GM21360 (cell line): ENCODE results near the gene SAMD3.
"Not testable (repeated sequence)": the region's sequence is repeated elsewhere in the genome, so short reads cannot be mapped to it uniquely, and the experiment has no call there.

Experiments used
- ATAC-seq: cut with Tn5 transposase; IDR thresholded peaks from one replicate; pipeline ENCODE4 v1.9.1; 2021; ENCODE audit warnings: mild to moderate bottlenecking, moderate library complexity; ENCODE audit not compliant: unreplicated experiment

The SAMD3 gene

GRCh38 chr6:130222775-130223174 lies at the start of gene SAMD3:
SAMD3 (minus strand) TSS chr6:130222951; CDS start chr6:130215273, 7,678 bp downstream.
- no peak for ATAC-seq

- peak; percentile 62 for ATAC-seq
These were observed 47.4 kb upstream of the SAMD3 start for GRCh38 chr6:130269969-130270635.

- not testable (repeated sequence) for ATAC-seq
These were observed 42.8 kb upstream of the SAMD3 start for GRCh38 chr6:130265553-130265952.

- no peak for ATAC-seq
These were observed 39.3 kb upstream of the SAMD3 start for GRCh38 chr6:130262008-130262407.

GRCh38 chr6:130261558-130261957 lies 38.8 kb upstream of the SAMD3 start:
- ATAC-seq, result not testable (repeated sequence)

GRCh38 chr6:130260614-130261241 lies 38.0 kb upstream of the SAMD3 start:
- ATAC-seq, result peak; percentile 32

- peak; percentile 62 for ATAC-seq
These were observed 37.3 kb upstream of the SAMD3 start for GRCh38 chr6:130260050-130260462.

GRCh38 chr6:130259557-130259956 lies 36.8 kb upstream of the SAMD3 start:
- peak; percentile 14 for ATAC-seq

GRCh38 chr6:130259140-130259539 lies 36.4 kb upstream of the SAMD3 start:
- no peak for ATAC-seq

- no peak for ATAC-seq
These were observed 29.9 kb upstream of the SAMD3 start for GRCh38 chr6:130252527-130253237.

- no peak for ATAC-seq
These were observed 22.5 kb upstream of the SAMD3 start for GRCh38 chr6:130245267-130245666.

- no peak for ATAC-seq
These were observed 22.0 kb upstream of the SAMD3 start for GRCh38 chr6:130244728-130245127.

GRCh38 chr6:130240232-130240631 lies 17.5 kb upstream of the SAMD3 start:
- no peak for ATAC-seq

GRCh38 chr6:130239755-130240154 lies 17.0 kb upstream of the SAMD3 start:
- no peak for ATAC-seq

GRCh38 chr6:130233330-130233729 lies 10.6 kb upstream of the SAMD3 start:
- no peak for ATAC-seq

GRCh38 chr6:130230531-130230930 lies 7.8 kb upstream of the SAMD3 start:
- not testable (repeated sequence) for ATAC-seq

- no peak for ATAC-seq
These were observed 6.9 kb upstream of the SAMD3 start for GRCh38 chr6:130229645-130230044.

GRCh38 chr6:130223508-130223907 lies 757 bp upstream of the SAMD3 start:
- ATAC-seq, result peak; percentile 99

- no peak for ATAC-seq
These were observed 4.6 kb downstream of the SAMD3 start for GRCh38 chr6:130218134-130218533.

- no peak for ATAC-seq
These were observed 6.1 kb downstream of the SAMD3 start for GRCh38 chr6:130216620-130217019.

- ATAC-seq, result no peak
These were observed 7.2 kb downstream of the SAMD3 start for GRCh38 chr6:130215526-130215925.
